ENCODE data around the gene ALKAL2. TPM values are rescaled to one million over a fixed set of nuclear protein-coding genes. Genes with fewer than 3 reads are reported as not detected.

Gene ALKAL2
- total and polyA plus RNA-seq, 4 donors, result 5.1 to 21.2 (median 10.0) TPM

DNA sequence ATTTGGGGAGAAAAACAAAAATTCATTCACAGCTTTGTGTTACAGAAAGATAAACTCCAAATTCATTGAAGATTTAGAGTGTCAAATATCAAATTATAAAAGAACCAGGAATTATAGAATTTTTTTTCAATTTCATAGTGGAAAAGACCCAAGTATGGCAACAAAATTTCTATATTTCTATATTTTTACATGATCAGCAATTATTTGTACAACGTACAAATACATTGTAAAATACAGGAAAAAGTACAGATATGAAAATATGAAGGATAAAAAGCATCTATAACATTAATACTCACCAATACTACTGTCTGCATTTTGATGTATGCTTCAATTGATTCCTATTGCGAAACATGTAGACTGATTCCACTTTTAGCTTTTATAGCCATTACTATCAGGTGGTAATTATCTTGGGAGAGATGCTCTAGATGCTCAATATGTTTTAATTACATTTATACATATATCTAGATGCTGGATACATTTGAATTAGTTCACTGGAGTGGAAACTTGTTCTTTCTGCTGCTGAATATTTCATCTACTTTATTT lies 28.0 kb downstream of the ALKAL2 start:
- H3K4me1 ChIP-seq (ENCODE audit: control insufficient read depth in 1 of 2, insufficient read depth in 2 of 2, low read length in 2 of 2), result no peaks in the 10 kb centered on the region
- no peak overlapping the region for H3K27ac ChIP-seq (ENCODE audit: low read depth in 1 of 2, low read length in 2 of 2)
- H3K4me3 ChIP-seq (ENCODE audit: low read length in 2 of 2), result no peak overlapping the region
- DNase-seq (no peak), ATAC-seq (ENCODE audit: low FRiP score) (no peak)
- no peaks in the 10 kb centered on the region for H3K9me3 ChIP-seq (ENCODE audit: control insufficient read depth, low read length)
- H3K36me3 ChIP-seq (ENCODE audit: control insufficient read depth in 1 of 2, insufficient read depth in 2 of 2, low read length in 1 of 2), result peaks cover 0 to 2% of the 10 kb centered on the region in 2 donors
- intact Hi-C loops (cut with DNase I), result no loop called here
- 98 to 99% methylated on average over 2 of the region's 2 CpGs for WGBS, 2 donors
- no peaks in the 10 kb centered on the region for H3K27me3 ChIP-seq (ENCODE audit: control insufficient read depth in 1 of 2, insufficient read depth in 2 of 2, low read length in 1 of 2)

DNA sequence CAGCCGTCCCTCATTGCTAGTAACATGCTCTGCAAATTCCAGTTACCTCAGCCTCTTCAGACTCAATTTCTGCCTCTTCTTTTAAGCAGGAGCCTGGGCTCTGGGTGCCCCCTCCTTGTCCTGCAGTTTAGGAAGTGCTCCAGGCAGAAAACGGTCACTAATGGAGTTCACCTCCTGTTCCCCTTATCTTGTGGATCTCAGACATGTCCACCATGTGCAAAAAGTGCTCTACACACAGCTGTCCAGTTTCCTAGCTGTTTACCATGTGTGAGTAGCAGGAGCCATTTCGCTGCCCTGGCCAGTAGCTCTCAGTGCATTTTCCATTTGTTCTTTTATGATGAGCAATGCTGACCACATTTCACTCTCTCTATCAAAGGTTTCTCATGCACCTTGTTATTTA lies 29.0 kb downstream of the ALKAL2 start:
- no peak overlapping the region for H3K27ac ChIP-seq (ENCODE audit: low read depth in 1 of 2, low read length in 2 of 2)
- intact Hi-C loops (cut with DNase I), result no loop called here
- WGBS, 2 donors, result 92 to 98% methylated on average over 3 of the region's 3 CpGs

DNA sequence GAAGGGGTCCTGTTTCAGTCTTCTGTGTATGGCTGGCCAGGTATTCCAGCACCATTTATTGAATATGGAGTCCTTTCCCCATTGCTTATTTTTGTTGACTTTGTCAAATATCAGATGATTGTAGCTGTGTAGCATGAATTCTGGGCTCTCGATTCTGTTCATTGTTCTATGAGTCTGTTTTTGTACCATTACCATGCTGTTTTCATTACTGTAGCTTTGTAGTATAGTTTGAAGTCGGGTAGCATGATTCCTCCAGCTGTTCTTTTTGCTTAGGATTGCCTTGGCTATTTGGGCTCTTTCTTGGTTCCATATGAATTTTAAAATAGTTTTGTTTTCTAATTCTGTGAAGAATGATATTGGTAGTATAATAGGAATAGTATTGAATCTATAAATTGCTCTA lies 30.0 kb downstream of the ALKAL2 start:
- no peaks in the 10 kb centered on the region for H3K9me3 ChIP-seq (ENCODE audit: control insufficient read depth, low read length)
- peaks cover 0 to 2% of the 10 kb centered on the region in 2 donors for H3K36me3 ChIP-seq (ENCODE audit: control insufficient read depth in 1 of 2, insufficient read depth in 2 of 2, low read length in 1 of 2)
- no peaks in the 10 kb centered on the region for H3K4me1 ChIP-seq (ENCODE audit: control insufficient read depth in 1 of 2, insufficient read depth in 2 of 2, low read length in 2 of 2)
- no peaks in the 10 kb centered on the region for H3K27me3 ChIP-seq (ENCODE audit: control insufficient read depth in 1 of 2, insufficient read depth in 2 of 2, low read length in 1 of 2)
- DNase-seq (no peak), ATAC-seq (ENCODE audit: low FRiP score) (no peak)
- WGBS, 2 donors, result 95 to 99% methylated on average over 2 of the region's 2 CpGs
- intact Hi-C loops (cut with DNase I), result no loop called here
- no peak overlapping the region for H3K4me3 ChIP-seq (ENCODE audit: low read length in 2 of 2)
- no peak overlapping the region for H3K27ac ChIP-seq (ENCODE audit: low read depth in 1 of 2, low read length in 2 of 2)

More for the DNA sequence above, 29.0 kb downstream of the ALKAL2 start:
- H3K4me1 ChIP-seq (ENCODE audit: control insufficient read depth in 1 of 2, insufficient read depth in 2 of 2, low read length in 2 of 2), result no peaks in the 10 kb centered on the region
- no peaks in the 10 kb centered on the region for H3K27me3 ChIP-seq (ENCODE audit: control insufficient read depth in 1 of 2, insufficient read depth in 2 of 2, low read length in 1 of 2)
- H3K9me3 ChIP-seq (ENCODE audit: control insufficient read depth, low read length), result no peaks in the 10 kb centered on the region
- H3K36me3 ChIP-seq (ENCODE audit: control insufficient read depth in 1 of 2, insufficient read depth in 2 of 2, low read length in 1 of 2), result peaks cover 0 to 2% of the 10 kb centered on the region in 2 donors
- DNase-seq, result no peak
- no peak overlapping the region for H3K4me3 ChIP-seq (ENCODE audit: low read length in 2 of 2)
- ATAC-seq (ENCODE audit: low FRiP score), result no peak

DNA sequence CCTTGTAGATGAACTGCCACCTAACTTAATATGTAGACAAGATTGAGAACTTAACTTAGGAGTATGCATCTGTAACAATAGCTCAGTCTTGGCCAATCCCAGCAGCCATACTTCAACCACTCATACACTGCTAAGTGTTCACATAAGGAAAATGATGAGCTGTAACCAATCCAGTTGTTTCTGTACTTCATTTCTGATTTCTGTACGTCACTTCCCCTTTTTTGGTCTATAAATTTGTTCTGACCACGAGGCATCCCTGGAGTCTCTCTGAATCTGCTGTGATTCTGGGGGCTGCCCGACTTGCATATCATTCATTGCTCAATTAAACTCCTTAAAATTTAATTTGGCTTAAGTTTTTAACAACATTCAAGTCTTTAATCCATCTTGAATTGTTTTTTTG lies 30.5 kb downstream of the ALKAL2 start:
- no peak overlapping the region for H3K4me3 ChIP-seq (ENCODE audit: low read length in 2 of 2)
- H3K27me3 ChIP-seq (ENCODE audit: control insufficient read depth in 1 of 2, insufficient read depth in 2 of 2, low read length in 1 of 2), result no peaks in the 10 kb centered on the region
- H3K9me3 ChIP-seq (ENCODE audit: control insufficient read depth, low read length), result no peaks in the 10 kb centered on the region
- H3K27ac ChIP-seq (ENCODE audit: low read depth in 1 of 2, low read length in 2 of 2), result no peak overlapping the region
- DNase-seq, result no peak
- intact Hi-C loops (cut with DNase I), result no loop called here
- 97 to 99% methylated on average over 3 of the region's 3 CpGs for WGBS, 2 donors
- ATAC-seq (ENCODE audit: low FRiP score), result no peak
- peaks cover 0 to 2% of the 10 kb centered on the region in 2 donors for H3K36me3 ChIP-seq (ENCODE audit: control insufficient read depth in 1 of 2, insufficient read depth in 2 of 2, low read length in 1 of 2)
- H3K4me1 ChIP-seq (ENCODE audit: control insufficient read depth in 1 of 2, insufficient read depth in 2 of 2, low read length in 2 of 2), result no peaks in the 10 kb centered on the region

DNA sequence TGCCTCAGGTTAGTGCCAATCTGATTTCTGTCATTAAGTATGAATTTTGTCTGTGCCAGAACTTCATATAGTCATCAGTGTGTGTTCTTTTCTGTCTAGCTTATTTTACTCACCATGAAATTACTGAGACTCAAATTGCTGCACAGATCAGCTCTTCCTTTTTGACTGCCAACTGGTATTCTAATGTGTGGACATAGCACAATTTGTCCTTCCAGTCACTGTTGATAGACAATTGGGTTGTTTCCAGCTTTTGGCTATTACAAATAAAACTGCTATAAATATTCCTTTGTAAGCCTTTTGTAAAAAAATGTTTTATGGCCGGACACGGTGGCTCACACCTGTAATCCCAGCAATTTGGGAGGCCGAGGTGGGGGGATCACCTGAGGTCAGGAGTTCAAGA lies 31.8 kb downstream of the ALKAL2 start:
- Histone ChIP-seq H3K36me3 (ENCODE audit: control insufficient read depth in 1 of 2, insufficient read depth in 2 of 2, low read length in 1 of 2) (peaks cover 2 to 4% of the 10 kb centered on the region in 2 donors), H3K4me3 (ENCODE audit: low read length in 2 of 2) (no peak overlapping the region), H3K4me1 (ENCODE audit: control insufficient read depth in 1 of 2, insufficient read depth in 2 of 2, low read length in 2 of 2) (no peaks in the 10 kb centered on the region), H3K27ac (ENCODE audit: low read depth in 1 of 2, low read length in 2 of 2) (no peak overlapping the region), H3K9me3 (ENCODE audit: control insufficient read depth, low read length) (no peaks in the 10 kb centered on the region), H3K27me3 (ENCODE audit: control insufficient read depth in 1 of 2, insufficient read depth in 2 of 2, low read length in 1 of 2) (no peaks in the 10 kb centered on the region)
- no peak for ATAC-seq (ENCODE audit: low FRiP score)
- no peak for DNase-seq
- WGBS, 2 donors, result 77 to 82% methylated on average over 3 of the region's 3 CpGs
- intact Hi-C loops (cut with DNase I), result no loop called here

DNA sequence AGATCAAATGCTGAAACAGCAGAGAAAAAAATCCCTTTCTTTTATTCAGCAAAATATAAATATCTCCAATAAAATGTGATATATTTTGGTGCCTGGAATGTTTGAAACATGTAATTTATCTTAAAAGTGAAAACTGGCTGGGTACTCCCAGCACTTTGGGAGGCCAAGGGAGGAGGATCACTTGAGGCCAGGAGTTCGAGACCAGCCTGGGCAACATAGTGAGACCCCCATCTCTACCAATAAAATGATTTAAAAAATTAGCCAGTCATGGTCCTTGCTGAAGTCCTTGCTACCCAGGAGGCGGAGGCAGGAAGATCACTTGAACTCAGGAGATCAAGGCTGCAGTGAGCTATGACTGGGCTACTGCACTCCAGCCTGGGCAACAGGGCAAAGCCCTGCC lies 32.7 kb downstream of the ALKAL2 start:
- Histone ChIP-seq H3K36me3 (ENCODE audit: control insufficient read depth in 1 of 2, insufficient read depth in 2 of 2, low read length in 1 of 2) (peaks cover 0 to 4% of the 10 kb centered on the region in 2 donors), H3K27me3 (ENCODE audit: control insufficient read depth in 1 of 2, insufficient read depth in 2 of 2, low read length in 1 of 2) (no peaks in the 10 kb centered on the region), H3K4me1 (ENCODE audit: control insufficient read depth in 1 of 2, insufficient read depth in 2 of 2, low read length in 2 of 2) (no peaks in the 10 kb centered on the region), H3K4me3 (ENCODE audit: low read length in 2 of 2) (no peak overlapping the region), H3K27ac (ENCODE audit: low read depth in 1 of 2, low read length in 2 of 2) (no peak overlapping the region), H3K9me3 (ENCODE audit: control insufficient read depth, low read length) (no peaks in the 10 kb centered on the region)
- intact Hi-C loops (cut with DNase I), result no loop called here
- DNase-seq, result no peak
- no peak for ATAC-seq (ENCODE audit: low FRiP score)
- WGBS, 2 donors, result 95 to 96% methylated on average over 2 of the region's 2 CpGs

DNA sequence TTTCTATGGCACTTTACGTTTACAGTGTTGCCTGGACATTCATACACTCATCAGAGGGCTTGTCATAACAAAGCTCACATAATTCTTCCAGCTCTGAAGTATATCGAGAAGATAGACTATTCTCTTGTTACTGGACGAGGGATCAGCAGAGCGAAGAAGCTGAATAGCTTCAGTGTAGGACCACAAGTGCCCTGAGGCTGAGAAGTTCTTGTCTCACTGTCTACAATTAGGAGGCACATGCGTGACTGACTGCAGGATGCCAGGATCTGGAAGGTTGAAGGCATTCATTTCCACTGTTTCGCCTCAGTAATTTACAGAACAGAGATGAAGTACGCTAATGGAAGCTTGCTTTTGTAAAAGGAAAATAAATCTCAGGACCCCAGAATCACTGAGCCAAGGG lies 33.6 kb downstream of the ALKAL2 start:
- ATAC-seq (ENCODE audit: low FRiP score) (no peak), DNase-seq (no peak)
- Histone ChIP-seq H3K4me3 (ENCODE audit: low read length in 2 of 2) (no peak overlapping the region), H3K27ac (ENCODE audit: low read depth in 1 of 2, low read length in 2 of 2) (no peak overlapping the region), H3K9me3 (ENCODE audit: control insufficient read depth, low read length) (no peaks in the 10 kb centered on the region), H3K4me1 (ENCODE audit: control insufficient read depth in 1 of 2, insufficient read depth in 2 of 2, low read length in 2 of 2) (no peaks in the 10 kb centered on the region), H3K36me3 (ENCODE audit: control insufficient read depth in 1 of 2, insufficient read depth in 2 of 2, low read length in 1 of 2) (peaks cover 0 to 4% of the 10 kb centered on the region in 2 donors), H3K27me3 (ENCODE audit: control insufficient read depth in 1 of 2, insufficient read depth in 2 of 2, low read length in 1 of 2) (no peaks in the 10 kb centered on the region)
- intact Hi-C loops (cut with DNase I), result no loop called here
- WGBS, 2 donors, result 74 to 84% methylated on average over 7 of the region's 7 CpGs

DNA sequence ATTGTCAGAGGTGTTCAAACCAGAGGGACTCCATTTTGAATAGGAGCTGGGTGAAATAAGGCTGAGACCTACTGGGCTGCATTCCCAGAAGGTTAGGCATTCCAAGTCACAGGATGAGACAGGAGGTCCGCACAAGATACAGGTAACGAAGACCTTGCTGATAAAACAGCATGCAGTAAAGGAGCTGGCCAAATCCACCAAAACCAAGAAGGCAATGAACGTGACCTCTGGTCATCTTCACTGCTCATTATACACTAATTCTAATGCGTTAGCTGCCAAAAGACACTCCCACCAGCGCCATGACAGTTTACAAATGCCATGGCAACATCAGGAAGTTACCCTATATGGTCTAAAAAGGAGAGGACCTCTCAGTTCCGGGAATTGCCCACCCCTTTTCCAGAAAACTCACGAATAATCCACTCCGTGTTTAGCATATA lies 34.7 kb downstream of the ALKAL2 start:
- Histone ChIP-seq H3K9me3 (ENCODE audit: control insufficient read depth, low read length) (no peaks in the 10 kb centered on the region), H3K36me3 (ENCODE audit: control insufficient read depth in 1 of 2, insufficient read depth in 2 of 2, low read length in 1 of 2) (peaks cover 0 to 6% of the 10 kb centered on the region in 2 donors), H3K4me3 (ENCODE audit: low read length in 2 of 2) (no peak overlapping the region), H3K4me1 (ENCODE audit: control insufficient read depth in 1 of 2, insufficient read depth in 2 of 2, low read length in 2 of 2) (no peaks in the 10 kb centered on the region), H3K27ac (ENCODE audit: low read depth in 1 of 2, low read length in 2 of 2) (no peak overlapping the region), H3K27me3 (ENCODE audit: control insufficient read depth in 1 of 2, insufficient read depth in 2 of 2, low read length in 1 of 2) (no peaks in the 10 kb centered on the region)
- WGBS, 2 donors, result 90 to 91% methylated on average over 8 of the region's 8 CpGs
- ATAC-seq (ENCODE audit: low FRiP score) (no peak), DNase-seq (no peak)
- intact Hi-C loops (cut with DNase I), result no loop called here

DNA sequence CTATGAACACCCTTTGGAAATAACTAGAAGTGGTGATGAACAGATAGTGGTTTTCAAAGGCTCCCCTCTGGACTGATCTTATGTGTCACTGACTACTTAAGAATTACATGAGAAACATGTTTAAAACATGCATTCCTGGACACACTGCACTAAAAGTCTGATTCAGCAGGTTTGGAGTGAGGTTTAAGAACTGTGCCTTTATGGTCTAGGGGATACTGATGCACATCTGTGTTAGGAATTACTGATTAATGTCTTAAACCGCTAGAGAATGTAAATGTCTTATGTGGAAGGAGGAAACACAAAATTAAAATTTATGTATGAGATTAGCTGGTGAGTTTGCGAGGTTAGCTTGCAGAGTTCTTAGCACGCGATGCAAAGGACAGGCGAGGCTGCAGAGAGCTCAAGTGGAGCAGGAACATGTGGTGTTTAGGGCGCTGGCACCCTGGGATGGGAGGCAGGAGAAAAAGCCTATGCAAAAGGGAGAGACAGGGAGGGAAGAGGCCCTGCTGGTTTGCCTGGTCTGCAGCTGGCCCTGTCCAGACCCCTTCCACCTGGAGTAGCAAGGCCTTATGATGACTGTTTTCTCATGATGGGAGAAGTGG lies 35.8 kb downstream of the ALKAL2 start:
- H3K4me1 ChIP-seq (ENCODE audit: control insufficient read depth in 1 of 2, insufficient read depth in 2 of 2, low read length in 2 of 2), result no peaks in the 10 kb centered on the region
- DNase-seq (no peak), ATAC-seq (ENCODE audit: low FRiP score) (no peak)
- no peak overlapping the region for H3K4me3 ChIP-seq (ENCODE audit: low read length in 2 of 2)
- H3K27ac ChIP-seq (ENCODE audit: low read depth in 1 of 2, low read length in 2 of 2), result no peak overlapping the region
- H3K9me3 ChIP-seq (ENCODE audit: control insufficient read depth, low read length), result no peaks in the 10 kb centered on the region
- H3K27me3 ChIP-seq (ENCODE audit: control insufficient read depth in 1 of 2, insufficient read depth in 2 of 2, low read length in 1 of 2), result no peaks in the 10 kb centered on the region
- 91 to 92% methylated on average over 6 of the region's 6 CpGs for WGBS, 2 donors
- peaks cover 0 to 6% of the 10 kb centered on the region in 2 donors for H3K36me3 ChIP-seq (ENCODE audit: control insufficient read depth in 1 of 2, insufficient read depth in 2 of 2, low read length in 1 of 2)
- intact Hi-C loops (cut with DNase I), result no loop called here
